Bronchial epithelial cell (primary cell): ENCODE results near the gene TMEM63C. TPM values are rescaled to one million over a fixed set of nuclear protein-coding genes. Genes with fewer than 3 reads are reported as not detected.
A peak's percentile ranks its signal among the peaks of the same experiment; 100 is the strongest.

ENCODE experiments used
- DNase-seq: peaks from one replicate; pipeline ENCODE4 v3.0.0-alpha.2; 2010; ENCODE audit warnings: low read depth
- FAIRE-seq: peaks from 2 replicates; lab custom pipeline; 2011; peaks lifted over from hg19 to GRCh38; lab: Jason Lieb, UNC
- H3K27me3 ChIP-seq: 2 replicates; pipeline ENCODE4 v1.5.1; 2011; ENCODE audit warnings: low read length; ENCODE audit not compliant: control insufficient read depth, insufficient read depth
- H3K36me3 ChIP-seq: 2 replicates; pipeline ENCODE4 v1.5.1; 2011; ENCODE audit warnings: low read length; ENCODE audit not compliant: control insufficient read depth, insufficient read depth
- H3K4me3 ChIP-seq: 2 replicates; pipeline ENCODE4 v1.5.1; 2011; ENCODE audit warnings: mild to moderate bottlenecking, low read depth, low read length, control low read depth
- total RNA-seq: library from RNA; depleted of rRNA; stranded (reverse); fragments of >200 nt; gene quantifications from 2 replicates; pipeline ENCODE4 v1.2.1, GENCODE V29; 2014
- TF ChIP-seq, protein P1 (sequence below): IDR thresholded peaks from 2 replicates; pipeline ENCODE4 v1.5.1; 2011; ENCODE audit warnings: mild to moderate bottlenecking, moderate library complexity, low read length, control low read depth, inconsistent platforms; ENCODE audit not compliant: insufficient read depth, severe bottlenecking

Gene TMEM63C
- total RNA-seq, 1 donor from 2014 or later, result 0.79 TPM

DNA sequence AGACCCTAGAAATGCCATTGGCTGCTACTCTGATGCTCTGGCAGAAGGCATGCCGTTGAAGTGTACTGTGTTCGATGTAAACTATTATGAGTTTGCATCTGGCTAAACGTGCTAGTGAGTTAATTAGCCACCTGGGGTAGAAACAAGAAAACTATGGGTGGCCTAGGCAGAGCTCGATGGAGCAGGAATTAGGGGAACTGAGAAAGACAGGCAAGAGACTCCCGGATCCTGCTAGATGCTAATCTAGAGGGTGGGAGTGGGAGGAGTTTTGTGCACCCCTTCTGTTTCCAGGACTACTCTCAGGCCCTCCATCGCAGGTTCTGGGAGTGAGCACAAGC lies 32.0 kb downstream of the TMEM63C start:
- no peaks in the 10 kb centered on the region for H3K36me3 ChIP-seq
- no peak for DNase-seq
- FAIRE-seq, result no peak
- H3K4me3 ChIP-seq, result no peak overlapping the region
- H3K27me3 ChIP-seq, result peaks cover 2% of the 10 kb centered on the region
- TF ChIP-seq, protein P1, sequence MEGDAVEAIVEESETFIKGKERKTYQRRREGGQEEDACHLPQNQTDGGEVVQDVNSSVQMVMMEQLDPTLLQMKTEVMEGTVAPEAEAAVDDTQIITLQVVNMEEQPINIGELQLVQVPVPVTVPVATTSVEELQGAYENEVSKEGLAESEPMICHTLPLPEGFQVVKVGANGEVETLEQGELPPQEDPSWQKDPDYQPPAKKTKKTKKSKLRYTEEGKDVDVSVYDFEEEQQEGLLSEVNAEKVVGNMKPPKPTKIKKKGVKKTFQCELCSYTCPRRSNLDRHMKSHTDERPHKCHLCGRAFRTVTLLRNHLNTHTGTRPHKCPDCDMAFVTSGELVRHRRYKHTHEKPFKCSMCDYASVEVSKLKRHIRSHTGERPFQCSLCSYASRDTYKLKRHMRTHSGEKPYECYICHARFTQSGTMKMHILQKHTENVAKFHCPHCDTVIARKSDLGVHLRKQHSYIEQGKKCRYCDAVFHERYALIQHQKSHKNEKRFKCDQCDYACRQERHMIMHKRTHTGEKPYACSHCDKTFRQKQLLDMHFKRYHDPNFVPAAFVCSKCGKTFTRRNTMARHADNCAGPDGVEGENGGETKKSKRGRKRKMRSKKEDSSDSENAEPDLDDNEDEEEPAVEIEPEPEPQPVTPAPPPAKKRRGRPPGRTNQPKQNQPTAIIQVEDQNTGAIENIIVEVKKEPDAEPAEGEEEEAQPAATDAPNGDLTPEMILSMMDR, result no peak

DNA sequence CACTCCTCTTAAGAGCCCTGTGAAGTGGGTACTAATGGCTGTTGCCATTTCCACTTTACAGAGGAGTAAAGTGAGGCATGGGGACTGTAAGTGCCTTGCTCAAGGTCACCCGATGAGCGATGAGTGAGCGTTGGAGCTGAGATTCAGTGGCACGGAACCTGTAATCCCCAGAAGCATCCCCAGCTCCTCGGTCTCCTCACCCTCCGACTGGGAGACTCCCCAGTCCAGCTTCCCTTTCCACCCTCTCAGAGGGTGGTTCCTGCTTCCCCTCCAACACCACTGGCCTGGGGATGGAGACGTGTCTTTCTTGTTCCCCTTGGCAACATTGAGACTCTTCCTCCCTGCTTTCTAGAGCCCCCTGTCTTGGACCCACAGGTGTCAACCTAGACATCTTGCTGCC lies 32.6 kb downstream of the TMEM63C start:
- TF ChIP-seq, protein P1, result no peak
- H3K36me3 ChIP-seq, result no peaks in the 10 kb centered on the region
- FAIRE-seq, result no peak
- no peak for DNase-seq
- peaks cover 2% of the 10 kb centered on the region for H3K27me3 ChIP-seq
- H3K4me3 ChIP-seq, result no peak overlapping the region

DNA sequence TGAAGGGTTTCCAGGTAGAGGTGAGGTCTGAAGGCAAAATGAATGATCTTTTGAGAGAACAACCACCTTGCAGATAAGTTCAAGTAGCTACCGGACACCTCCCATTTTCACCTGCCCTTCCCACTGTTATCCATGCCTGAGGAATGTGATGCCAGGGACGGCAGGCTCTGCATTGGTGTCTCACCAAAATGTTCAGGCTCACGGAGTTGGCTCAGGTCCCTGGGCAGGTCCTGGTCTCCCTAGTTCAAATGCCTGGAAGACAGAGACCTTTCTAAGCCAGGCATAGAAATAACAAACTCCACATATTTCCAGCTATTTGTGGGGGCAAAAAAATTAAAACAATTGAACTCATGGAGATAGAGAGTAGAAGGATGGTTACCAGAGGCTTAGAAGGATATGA lies 36.0 kb downstream of the TMEM63C start:
- TF ChIP-seq, protein P1, result no peak
- Histone ChIP-seq H3K36me3 (no peaks in the 10 kb centered on the region), H3K4me3 (no peak overlapping the region), H3K27me3 (peaks cover 4% of the 10 kb centered on the region)
- FAIRE-seq, result no peak
- DNase-seq, result no peak

DNA sequence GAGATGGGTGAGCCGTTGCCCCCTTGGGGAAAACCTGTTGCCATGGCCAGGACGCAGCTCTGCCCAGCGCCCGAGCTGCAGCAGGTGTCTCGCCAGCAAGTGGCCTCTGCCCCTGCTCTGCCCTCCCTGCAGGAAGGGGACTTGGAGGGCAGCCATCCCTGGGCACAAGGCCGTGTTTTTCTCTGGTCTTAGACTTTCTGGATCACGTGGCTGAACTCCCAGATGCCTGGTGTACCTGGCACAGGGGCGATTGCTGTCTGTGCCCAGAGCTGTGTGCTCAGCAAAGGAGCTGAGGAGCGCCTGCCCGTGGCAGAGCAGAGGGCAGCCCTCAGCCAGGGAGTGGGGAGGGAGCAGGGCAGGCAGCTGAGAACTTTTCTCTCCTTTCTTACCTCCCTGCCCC lies 38.0 kb downstream of the TMEM63C start:
- no peaks in the 10 kb centered on the region for H3K36me3 ChIP-seq
- no peak overlapping the region for H3K4me3 ChIP-seq
- H3K27me3 ChIP-seq, result peaks cover 4% of the 10 kb centered on the region
- no peak for DNase-seq
- FAIRE-seq, result no peak
- TF ChIP-seq, protein P1, result no peak

DNA sequence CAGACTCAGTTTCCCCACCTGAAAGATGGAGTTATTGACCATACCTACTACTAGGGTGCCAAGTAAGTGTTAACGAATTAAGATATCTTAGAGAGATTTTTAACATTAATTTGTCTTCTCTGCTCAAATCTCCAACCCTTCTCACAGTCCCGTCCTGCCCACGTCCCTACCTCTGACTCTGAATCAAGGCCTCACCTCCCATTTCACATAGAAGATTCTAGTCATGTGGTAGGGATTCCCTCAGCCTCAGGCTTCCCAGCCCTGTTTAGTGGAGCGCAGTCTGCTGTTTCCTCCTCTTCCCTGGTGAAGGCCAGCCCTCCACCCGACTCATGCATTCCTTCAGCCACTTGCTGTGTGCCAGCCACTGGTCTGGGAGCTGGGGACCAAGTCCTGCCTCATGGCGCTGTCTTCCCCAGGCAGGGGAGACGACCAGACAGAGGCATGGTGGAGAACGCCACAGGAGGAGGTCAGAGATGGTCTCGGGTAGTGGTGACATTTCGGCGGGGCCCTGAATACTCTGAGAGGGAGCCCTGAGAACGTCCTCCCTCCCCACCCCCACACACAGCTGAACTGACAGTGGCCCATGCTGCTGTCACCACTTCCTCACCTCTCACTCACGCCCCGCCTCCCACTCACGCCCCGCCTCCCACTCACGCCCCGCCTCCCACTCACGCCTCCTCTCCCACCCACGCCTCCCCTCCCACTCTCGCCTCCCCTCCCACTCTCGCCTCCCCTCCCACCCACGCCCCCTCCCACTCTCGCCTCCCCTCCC lies 38.8 kb downstream of the TMEM63C start:
- no peak for DNase-seq
- Histone ChIP-seq H3K36me3 (no peaks in the 10 kb centered on the region), H3K27me3 (peaks cover 4% of the 10 kb centered on the region), H3K4me3 (no peak overlapping the region)
- FAIRE-seq, result peak; percentile 62
- TF ChIP-seq, protein P1, result no peak
